ENCODE measurements around the gene PRMT7. TPM values are rescaled to one million over a fixed set of nuclear protein-coding genes. Genes with fewer than 3 reads are reported as not detected.

Gene PRMT7
- total and polyA plus RNA-seq, 2 donors (not counting 1 experiment from before 2014, with no cell fraction given) = 76.9 to 80.4 TPM

DNA sequence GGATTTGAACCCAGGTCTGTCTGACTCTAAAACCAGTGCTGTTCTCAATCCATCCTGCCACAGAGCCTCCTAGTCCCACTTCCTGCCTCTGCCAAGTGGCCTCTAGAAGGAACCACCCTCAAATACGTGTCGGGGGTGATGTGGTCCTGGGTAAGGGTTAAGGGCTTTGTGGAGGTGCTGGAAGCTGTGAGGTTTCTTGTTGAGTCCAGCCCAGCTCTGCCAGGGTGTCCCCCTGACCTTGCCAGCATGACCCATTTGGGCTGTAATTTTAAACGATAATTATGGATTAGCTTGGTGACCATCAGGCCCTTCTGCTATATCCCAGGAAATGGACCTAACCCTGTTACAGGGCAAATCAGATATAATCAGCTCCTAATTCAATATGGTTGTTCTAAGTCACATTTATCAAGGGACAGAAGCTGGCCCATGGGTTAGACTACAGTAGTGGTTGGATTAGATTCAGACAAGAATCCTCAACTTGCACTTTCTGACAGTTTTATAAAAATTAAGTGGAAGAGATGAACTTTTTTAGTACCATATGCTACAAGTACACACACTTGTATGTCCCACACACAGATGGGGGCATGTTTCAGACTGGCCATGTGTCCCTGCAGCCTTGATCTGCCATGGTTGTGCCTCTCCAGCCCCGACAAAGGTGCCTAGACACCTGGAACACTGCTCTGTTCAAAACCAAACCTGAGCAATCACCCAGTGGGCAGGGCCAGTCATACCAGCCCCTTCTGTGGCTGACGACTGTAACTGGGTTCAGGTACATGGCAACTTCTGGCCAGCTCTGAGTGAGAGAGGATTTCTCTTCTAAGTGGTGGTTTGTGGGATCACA lies 89.5 kb downstream of the PRMT7 start:
- TF ChIP-seq, protein P1, sequence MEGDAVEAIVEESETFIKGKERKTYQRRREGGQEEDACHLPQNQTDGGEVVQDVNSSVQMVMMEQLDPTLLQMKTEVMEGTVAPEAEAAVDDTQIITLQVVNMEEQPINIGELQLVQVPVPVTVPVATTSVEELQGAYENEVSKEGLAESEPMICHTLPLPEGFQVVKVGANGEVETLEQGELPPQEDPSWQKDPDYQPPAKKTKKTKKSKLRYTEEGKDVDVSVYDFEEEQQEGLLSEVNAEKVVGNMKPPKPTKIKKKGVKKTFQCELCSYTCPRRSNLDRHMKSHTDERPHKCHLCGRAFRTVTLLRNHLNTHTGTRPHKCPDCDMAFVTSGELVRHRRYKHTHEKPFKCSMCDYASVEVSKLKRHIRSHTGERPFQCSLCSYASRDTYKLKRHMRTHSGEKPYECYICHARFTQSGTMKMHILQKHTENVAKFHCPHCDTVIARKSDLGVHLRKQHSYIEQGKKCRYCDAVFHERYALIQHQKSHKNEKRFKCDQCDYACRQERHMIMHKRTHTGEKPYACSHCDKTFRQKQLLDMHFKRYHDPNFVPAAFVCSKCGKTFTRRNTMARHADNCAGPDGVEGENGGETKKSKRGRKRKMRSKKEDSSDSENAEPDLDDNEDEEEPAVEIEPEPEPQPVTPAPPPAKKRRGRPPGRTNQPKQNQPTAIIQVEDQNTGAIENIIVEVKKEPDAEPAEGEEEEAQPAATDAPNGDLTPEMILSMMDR (IDR thresholded peaks at IDR 0.05) = no peak
- TF ChIP-seq EZH2 (IDR thresholded peaks at IDR 0.05; ENCODE audit: borderline replicate concordance, insufficient read depth, low read depth, low read length, poor library complexity, severe bottlenecking) = no peak
- ChIA-PET POLR2A (no interaction called here), CTCF (interaction anchor here (1.5 to 2.7 kb wide), 3 partner anchors 8 to 121 kb away, joined by 3 to 12 read pairs (median 12); no protein-coding TSS in a partner anchor)
- no peaks in the 10 kb centered on the region for H3K27me3 Mint-ChIP-seq
- Histone ChIP-seq H3K27me3 (replicated peaks in 1 of 4; ENCODE audit: control extremely low read depth in 1 of 4, control insufficient read depth in 3 of 4, insufficient read depth in 4 of 4, low read length in 3 of 4) (no peaks in the 10 kb centered on the region), H3K36me3 (replicated peaks in 1 of 2; ENCODE audit: control extremely low read depth in 1 of 2, control insufficient read depth in 1 of 2, extremely low read depth in 1 of 2, insufficient read depth in 2 of 2, low read length in 1 of 2) (no peaks in the 10 kb centered on the region), H3K27ac (ENCODE audit: low read length in 2 of 2) (no peak overlapping the region), H3K79me2 (ENCODE audit: control insufficient read depth, insufficient read depth, low read length) (no peaks in the 10 kb centered on the region), H3K9me3 (ENCODE audit: control extremely low read depth in 1 of 3, control insufficient read depth in 2 of 3, insufficient read depth in 1 of 3, low read length in 2 of 3) (no peaks in the 10 kb centered on the region), H3K9ac (ENCODE audit: low read length) (no peak overlapping the region), H2AFZ (ENCODE audit: insufficient read depth, low read depth, low read length, poor library complexity, severe bottlenecking) (no peak overlapping the region), H4K20me1 (ENCODE audit: control insufficient read depth, insufficient read depth, low read length, poor library complexity, severe bottlenecking) (no peaks in the 10 kb centered on the region), H3K4me3 (ENCODE audit: control extremely low read depth in 1 of 5, extremely low read depth in 1 of 5, insufficient read depth in 1 of 5, low read depth in 2 of 5, low read length in 4 of 5) (no peak overlapping the region), H3K4me2 (replicated peaks; ENCODE audit: low read depth, low read length, poor library complexity, severe bottlenecking) (no peak overlapping the region), H3K4me1 (ENCODE audit: control insufficient read depth in 2 of 2, insufficient read depth in 2 of 2, low read length in 2 of 2) (no peaks in the 10 kb centered on the region)
- no peak for DNase-seq
- peaks cover 2% of the 10 kb centered on the region for H3K4me1 Mint-ChIP-seq
- WGBS (ENCODE audit: insufficient coverage) = 76% methylated on average over 5 of the region's 5 CpGs
- no peak for ATAC-seq (ENCODE audit: low read depth)
- H3K27ac Mint-ChIP-seq = no peak overlapping the region
- intact Hi-C loops (cut with micrococcal nuclease) = no loop called here
- no peak overlapping the region for H3K4me3 Mint-ChIP-seq
- H3K9me3 Mint-ChIP-seq (ENCODE audit: insufficient read depth) = no peaks in the 10 kb centered on the region

DNA sequence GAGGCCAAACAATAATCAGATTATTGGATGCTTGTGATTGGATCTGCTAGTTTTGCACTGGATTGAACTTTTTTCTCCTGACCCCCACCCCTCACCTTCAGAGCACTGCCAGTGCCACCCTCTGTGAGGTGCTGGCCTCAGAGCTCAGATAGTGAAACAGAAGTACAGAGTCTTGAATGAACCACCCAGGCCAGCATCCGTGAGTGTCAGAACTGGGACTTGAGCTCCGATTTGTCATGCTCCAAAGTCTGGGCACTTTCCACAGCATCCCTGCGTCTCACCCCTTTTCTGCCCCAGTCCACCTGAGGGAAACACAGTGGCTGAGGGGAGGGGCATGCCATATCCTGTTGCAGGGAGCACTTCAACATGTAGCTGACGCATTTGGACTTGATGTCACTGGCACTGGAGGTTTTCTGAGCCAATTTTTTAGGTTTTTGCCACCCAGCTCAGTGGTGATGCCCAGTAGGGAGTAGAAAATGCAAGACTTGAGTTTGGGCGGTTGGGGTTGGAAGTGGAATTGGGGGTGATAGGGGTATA lies 90.2 kb downstream of the PRMT7 start:
- 59% methylated on average over 3 of the region's 5 CpGs for WGBS (ENCODE audit: insufficient coverage)
- H4K20me1 ChIP-seq (ENCODE audit: control insufficient read depth, insufficient read depth, low read length, poor library complexity, severe bottlenecking) = no peaks in the 10 kb centered on the region
- H3K9me3 Mint-ChIP-seq (ENCODE audit: insufficient read depth) = no peaks in the 10 kb centered on the region
- H3K4me3 ChIP-seq (ENCODE audit: control extremely low read depth in 1 of 5, extremely low read depth in 1 of 5, insufficient read depth in 1 of 5, low read depth in 2 of 5, low read length in 4 of 5) = no peak overlapping the region
- no peak overlapping the region for H3K9ac ChIP-seq (ENCODE audit: low read length)
- peaks cover 2% of the 10 kb centered on the region for H3K4me1 Mint-ChIP-seq
- H3K4me1 ChIP-seq (ENCODE audit: control insufficient read depth in 2 of 2, insufficient read depth in 2 of 2, low read length in 2 of 2) = no peaks in the 10 kb centered on the region
- no peak overlapping the region for H3K27ac Mint-ChIP-seq
- no peak overlapping the region for H3K4me2 ChIP-seq (replicated peaks; ENCODE audit: low read depth, low read length, poor library complexity, severe bottlenecking)
- ChIA-PET POLR2A (no interaction called here), CTCF (interaction anchor here (2.1 to 2.7 kb wide), 2 partner anchors 109 to 120 kb away, joined by 12 read pairs; no protein-coding TSS in a partner anchor)
- H3K79me2 ChIP-seq (ENCODE audit: control insufficient read depth, insufficient read depth, low read length) = no peaks in the 10 kb centered on the region
- no peaks in the 10 kb centered on the region for H3K36me3 ChIP-seq (replicated peaks in 1 of 2; ENCODE audit: control extremely low read depth in 1 of 2, control insufficient read depth in 1 of 2, extremely low read depth in 1 of 2, insufficient read depth in 2 of 2, low read length in 1 of 2)
- H2AFZ ChIP-seq (ENCODE audit: insufficient read depth, low read depth, low read length, poor library complexity, severe bottlenecking) = no peak overlapping the region
- no peak overlapping the region for H3K27ac ChIP-seq (ENCODE audit: low read length in 2 of 2)
- intact Hi-C loops (cut with micrococcal nuclease) = no loop called here
- H3K27me3 Mint-ChIP-seq = no peaks in the 10 kb centered on the region
- no peak overlapping the region for H3K4me3 Mint-ChIP-seq
- no peaks in the 10 kb centered on the region for H3K9me3 ChIP-seq (ENCODE audit: control extremely low read depth in 1 of 3, control insufficient read depth in 2 of 3, insufficient read depth in 1 of 3, low read length in 2 of 3)
- ATAC-seq (ENCODE audit: low read depth) = no peak
- no peaks in the 10 kb centered on the region for H3K27me3 ChIP-seq (replicated peaks in 1 of 4; ENCODE audit: control extremely low read depth in 1 of 4, control insufficient read depth in 3 of 4, insufficient read depth in 4 of 4, low read length in 3 of 4)
- TF ChIP-seq, protein P1 (IDR thresholded peaks at IDR 0.05) = no peak
- TF ChIP-seq EZH2 (IDR thresholded peaks at IDR 0.05; ENCODE audit: borderline replicate concordance, insufficient read depth, low read depth, low read length, poor library complexity, severe bottlenecking) = no peak
- no peak for DNase-seq
